Superior temporal gyrus (tissue), 1 donor: Measurements from ENCODE around the gene RFTN1.
"Not testable (repeated sequence)": the region's sequence is repeated elsewhere in the genome, so short reads cannot be mapped to it uniquely, and the experiment has no call there.

Experiments
- DNase-seq: peaks from one replicate; pipeline ENCODE4 v3.0.0-alpha.2; 2016; ENCODE audit errors: extremely low spot score

The RFTN1 gene

DNA sequence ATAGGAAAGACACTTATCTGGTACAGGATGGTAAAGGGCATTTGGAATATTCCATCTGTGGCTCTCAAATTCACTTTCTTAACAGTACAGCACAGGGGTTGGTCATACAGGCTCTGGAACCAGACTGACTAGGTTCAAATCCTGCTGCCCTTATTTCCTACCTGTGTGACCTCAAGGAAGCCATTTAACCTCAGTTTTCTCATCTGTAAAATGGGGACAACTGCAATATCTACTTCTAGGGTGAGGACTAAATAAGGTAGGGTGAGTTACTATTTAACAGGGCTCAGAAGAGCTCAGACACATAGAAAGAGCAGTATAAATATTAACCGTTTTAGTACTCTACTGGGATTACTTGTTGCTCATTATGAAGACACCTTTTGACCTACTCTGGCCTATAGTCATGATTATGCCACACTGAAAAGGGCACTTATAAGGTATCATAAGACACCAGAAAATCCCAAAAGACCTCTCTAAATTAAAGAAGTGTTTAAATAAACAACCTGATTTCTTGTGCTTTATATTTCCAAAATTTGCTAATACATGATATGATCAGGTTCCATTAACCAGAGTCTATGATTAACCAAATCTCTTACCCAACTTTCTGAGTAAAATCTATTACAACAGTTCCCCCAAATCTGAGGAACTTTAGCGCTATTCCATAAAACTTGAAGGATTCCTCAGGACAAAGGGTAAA lies 6.5 kb downstream of the RFTN1 start:
- DNase-seq, result no peak

DNA sequence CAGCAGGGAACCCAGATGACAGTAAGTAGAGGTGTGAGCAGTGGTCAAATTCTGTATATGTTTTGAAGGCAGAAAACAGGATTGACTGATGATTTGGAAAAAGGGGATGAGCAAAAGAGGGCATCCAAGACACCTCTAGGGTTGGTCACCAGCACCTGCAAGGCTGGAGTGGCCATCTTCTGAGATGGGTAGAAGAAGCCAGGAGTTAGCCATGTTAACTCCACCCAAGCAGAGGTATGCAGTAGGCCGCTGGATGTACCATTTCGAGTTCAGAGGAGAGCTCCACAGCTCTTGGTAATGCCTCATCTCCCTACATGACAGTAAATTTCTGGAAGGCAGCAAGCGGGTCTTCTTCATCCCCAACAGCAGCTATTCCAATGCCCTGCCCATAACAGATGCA lies 7.0 kb downstream of the RFTN1 start:
- DNase-seq, result no peak

DNA sequence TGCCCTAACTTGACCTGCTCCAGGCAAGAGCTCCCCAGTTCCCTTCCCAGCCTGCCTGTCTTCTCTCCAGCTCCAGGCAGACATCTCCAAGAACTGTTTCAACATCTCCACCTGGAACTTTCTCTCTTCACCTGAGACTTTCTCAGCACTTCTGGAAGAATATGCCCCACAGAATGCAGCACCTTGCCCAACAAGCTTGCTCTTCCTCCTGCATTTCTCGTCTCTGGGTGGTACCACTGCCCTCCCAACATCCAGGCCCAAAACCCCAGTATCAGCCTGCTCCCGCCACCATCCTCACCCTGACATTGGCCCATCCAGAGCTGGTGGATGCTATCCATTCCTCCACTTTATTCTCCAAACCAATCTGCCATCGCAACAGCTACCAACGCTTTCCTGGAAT lies 8.8 kb downstream of the RFTN1 start:
- no peak for DNase-seq

DNA sequence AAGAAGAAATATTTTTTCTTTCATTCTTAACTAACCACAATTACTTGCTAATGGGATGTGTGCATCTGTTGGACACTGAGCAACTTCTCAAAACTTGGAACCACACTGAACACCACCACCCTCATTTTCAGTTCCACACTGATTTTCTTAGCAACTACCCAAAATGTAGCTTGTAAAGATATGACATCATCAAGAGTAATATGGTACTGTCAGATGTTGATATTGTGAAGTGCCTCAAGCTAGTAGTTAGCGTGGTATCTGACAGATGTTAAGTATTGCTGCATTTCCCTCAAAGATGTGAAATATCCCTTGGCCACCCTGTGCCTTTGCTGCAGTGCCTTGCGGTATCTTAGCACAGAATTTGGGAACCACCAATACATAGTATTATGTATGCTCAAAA lies 9.3 kb downstream of the RFTN1 start:
- DNase-seq, result no peak

DNA sequence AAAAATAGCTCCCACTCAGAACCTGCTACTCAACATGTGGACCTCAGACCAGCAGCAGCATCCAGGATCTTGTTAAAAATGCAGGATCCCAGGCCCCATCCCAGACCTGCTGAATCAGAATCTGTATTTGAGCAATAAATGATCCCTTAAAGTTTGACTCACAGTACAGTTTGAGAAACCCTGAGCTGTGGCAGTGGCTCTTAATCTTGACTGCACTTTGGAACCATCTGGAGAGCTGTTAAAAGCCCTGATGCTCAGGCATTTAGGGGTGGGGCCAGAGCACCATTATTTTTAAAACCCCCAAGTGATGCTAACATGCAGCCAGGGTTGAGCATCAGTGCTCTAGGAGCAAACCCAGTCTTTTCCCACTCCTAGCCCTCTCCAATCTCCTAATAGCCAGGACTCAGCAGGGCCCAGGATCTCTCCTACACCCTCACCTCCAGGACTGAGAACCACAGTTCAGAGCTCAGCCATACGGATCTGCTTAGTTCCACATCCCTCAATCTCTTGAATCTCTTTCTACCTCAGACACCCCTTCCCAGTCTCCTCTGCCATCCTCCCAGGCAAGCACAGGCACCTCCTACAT lies 10.2 kb downstream of the RFTN1 start:
- DNase-seq, result no peak

DNA sequence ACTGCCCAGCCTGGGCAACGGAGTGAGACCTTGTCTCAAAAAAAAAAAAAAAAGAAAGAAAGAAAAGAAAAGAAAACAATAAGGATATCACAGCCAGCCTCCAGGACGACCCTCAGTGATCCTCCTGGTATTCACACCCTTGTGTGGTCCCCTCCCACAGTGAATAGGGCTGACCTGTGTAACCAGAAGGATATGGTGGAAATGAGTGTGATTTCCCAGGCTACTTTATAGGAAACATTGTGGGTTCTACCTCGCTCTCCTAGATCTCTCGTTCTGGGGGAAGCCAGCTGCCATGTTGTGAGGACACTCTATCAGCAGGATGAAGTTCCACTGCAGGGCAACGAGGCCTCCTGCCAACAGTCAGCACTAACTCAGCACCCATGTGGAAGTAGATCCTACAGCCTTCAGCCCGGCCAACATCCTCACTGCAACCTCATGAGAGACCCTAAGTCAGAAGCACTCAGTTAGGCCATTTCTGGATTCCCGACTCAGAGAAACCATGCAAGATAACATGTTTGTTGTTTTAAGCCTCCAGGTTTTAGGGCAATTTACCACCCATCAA lies 11.1 kb downstream of the RFTN1 start:
- no peak for DNase-seq

DNA sequence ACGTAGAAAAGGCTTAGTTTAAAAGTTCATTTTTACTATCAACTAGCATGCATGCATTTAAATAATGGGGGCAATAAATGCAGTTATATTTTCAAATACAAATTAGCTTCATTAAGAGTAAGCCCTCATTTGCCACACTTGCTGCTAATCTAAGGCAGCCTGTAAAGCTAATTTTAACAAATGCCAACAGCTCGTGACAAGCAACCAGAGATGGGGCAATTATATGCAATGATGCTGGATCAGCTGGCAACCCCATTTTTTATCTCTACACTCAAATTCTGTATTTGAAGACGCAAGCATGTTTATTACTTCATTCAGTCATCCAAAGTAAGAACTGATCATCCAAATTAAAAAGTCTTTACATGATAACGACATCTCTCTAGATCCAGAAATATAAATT lies 12.1 kb downstream of the RFTN1 start:
- no peak for DNase-seq

DNA sequence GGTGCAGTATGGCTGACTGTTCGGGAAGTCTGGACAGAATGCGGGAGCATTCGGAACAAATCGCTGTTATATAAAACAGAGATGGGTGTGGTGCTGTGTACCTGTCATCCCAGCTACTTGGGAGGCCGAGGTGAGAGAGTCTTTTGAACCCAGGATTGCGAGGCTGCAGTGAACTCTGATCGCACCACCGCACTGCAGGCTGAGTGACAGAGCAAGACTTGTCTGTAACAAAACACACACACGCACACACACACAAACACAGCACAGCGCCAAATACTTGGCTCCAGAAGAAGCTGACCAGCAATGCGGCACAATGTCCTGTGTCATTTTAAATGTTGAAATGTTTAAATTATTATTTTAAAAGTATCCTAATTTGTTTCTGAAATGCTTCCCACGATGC lies 12.6 kb downstream of the RFTN1 start:
- no peak for DNase-seq

DNA sequence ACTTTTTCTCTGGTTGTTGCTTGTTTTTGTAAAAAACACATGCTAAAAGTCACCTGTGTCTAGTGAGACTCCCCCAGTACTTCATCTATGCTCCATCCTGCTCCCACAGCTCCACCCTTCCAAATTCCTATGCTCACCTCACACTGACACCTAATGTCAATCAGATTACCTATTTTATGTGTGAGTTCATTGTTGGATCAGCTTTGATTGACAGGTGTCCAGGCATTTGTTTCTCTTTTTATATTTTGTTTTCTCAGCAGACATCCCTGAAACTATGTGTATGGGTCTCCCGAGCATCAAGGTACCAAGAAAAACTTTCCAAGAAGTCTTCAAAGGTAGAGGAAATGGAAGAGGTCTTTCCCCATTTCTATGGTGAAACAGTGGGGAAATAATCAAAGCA lies 13.4 kb downstream of the RFTN1 start:
- no peak for DNase-seq

DNA sequence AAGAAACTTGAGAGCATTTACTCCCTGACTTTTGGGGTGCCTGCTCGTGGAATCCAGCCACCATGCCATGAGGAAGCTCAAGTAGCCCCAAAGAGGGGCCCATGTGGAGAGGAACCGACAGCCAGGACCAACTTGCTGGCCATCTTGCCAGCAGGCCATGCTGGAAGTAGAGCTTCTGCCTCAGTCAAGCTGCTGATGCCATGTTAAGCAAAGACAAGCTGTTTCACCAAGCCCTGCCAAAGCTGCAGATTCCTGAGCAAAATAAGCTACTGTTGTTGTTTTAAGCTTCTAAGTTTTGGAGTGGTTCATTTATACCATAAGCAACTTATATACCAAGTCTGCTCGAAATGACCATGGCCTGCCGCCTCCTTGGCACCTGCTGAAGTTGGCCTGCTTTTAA lies 14.1 kb downstream of the RFTN1 start:
- no peak for DNase-seq

DNA sequence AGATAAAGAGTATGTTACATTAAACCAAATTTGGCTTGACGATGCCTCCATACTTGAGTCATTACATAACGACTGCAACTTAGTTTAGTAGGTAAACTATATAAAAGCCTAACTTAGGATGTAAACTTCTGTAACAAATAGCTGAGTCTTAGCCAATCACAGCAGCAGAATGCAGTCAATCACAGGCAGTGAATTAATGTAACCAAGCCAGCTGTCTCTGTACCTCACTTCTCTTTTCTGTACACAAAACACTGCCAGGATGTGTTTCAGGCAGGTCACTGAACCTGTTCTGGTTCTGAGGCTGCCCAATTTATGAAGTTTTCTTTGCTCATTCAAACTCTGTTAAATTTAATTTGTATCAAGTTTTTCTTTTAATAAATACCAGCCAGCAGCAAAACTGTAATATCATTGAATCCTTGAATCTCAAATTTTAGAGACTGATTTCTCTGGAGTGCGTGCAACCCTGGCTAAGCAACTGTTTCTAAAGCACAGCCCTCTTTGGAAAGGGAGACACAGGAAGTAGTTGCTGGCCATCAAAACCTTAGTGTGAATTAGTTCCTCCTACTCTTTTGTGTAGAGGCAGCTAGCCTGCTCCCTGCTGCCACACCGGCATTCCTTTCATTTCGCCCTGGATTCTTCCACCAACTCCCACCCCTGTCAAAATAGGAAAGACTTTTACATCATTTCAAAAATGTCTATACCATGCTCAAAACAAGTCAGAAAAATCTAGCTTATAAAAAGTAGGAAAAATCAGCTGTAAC lies 15.2 kb downstream of the RFTN1 start:
- no peak for DNase-seq

DNA sequence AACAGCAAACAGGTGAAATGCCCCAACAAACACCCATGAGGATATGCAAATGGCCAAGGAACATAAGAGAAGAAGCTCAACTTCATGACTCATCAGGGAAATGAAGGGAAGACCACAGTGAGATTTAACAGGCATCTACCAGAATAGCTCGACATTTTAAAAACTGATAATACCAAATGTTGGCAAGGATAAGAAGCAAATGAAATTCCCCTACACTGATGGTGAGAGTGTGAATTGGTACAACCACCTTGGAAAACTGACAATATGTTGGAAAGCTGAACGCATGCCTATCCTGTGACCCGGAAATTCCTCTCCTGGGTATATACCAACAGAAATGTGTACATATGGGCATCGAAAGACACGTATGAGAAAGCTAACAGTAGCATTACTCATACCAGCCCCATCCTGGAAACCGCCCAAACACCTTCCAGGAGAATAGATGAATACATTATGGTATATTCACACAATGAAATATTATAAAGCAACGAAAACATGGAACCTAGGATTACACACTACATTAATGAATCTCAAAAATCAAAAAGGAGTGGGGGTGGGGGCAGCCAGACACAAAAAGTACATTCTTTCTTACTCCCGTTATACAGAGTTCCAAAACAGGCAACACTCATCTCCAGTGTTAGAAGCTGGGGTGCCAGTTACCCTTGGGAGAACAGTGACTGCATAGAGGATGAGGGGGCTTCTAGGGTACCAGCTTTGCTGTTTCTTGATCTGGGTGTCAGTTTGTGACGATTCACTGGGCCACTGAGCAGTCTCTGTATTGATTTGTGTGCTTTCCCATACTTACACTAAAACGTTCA lies 16.9 kb downstream of the RFTN1 start:
- DNase-seq, result no peak

DNA sequence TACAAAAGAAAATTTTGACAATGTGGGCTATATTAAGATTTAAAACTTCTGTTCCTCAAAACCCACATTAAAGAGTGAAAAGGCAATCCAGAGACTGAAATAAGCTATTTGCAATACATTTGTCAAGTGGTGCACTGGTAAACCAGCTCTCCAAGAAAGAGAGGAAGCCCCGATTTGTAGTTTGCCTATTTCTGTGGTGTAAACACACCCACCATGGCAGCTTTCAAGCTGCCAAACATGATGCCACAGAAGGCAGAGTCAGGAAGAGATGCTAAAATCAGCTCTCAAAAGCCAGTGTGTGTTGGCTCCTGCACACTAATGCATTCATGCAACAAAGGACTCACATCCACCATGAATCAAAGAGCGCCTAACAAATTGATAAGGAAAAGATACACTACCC lies 17.5 kb downstream of the RFTN1 start:
- no peak for DNase-seq

DNA sequence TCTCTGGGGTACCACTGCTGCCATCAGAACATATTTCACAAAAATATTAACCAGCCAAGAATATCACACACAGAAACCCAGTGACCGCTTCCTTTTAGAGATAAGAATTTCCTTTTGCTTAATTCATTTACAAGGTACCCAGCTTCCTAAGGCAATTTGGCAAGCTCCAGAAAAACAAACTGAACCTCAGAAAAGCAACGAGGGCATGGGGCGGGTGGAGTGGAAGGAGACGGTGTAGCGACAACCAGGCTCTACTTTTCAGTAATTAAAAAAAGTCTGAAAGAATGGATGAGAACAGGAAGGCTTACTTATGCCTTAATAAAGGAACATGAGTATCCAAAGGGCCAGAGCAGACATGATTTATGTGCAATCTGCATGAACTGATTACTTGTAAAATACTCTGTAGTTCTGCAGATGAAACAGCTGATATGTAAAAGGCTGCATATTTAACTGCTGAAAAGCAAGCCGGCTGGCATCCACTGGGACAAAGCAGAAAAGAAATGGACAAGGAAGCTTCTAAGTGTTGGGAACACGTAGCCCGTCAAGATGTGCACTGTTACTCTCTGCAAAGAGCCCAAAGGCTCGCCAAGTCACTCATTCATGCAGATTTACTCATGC lies 18.6 kb downstream of the RFTN1 start:
- no peak for DNase-seq

DNA sequence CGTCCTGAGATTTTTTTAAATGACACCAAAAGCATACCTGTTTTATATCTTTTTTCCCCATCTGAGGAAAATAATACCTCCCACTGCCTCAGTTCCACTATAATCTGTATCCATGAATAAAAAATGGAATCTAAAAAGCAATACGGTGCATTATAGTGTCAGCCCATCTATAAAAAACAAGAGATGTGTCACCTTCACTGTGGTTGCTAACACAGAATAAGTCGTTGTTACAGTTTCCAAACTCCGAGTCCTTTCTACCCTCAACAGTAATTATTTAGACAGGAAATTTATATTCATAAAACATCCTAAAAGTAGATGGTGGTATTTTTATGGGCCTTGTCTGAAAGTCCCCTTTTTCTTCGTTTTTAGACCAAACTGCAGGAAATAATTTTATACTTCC lies 19.4 kb downstream of the RFTN1 start:
- no peak for DNase-seq

DNA sequence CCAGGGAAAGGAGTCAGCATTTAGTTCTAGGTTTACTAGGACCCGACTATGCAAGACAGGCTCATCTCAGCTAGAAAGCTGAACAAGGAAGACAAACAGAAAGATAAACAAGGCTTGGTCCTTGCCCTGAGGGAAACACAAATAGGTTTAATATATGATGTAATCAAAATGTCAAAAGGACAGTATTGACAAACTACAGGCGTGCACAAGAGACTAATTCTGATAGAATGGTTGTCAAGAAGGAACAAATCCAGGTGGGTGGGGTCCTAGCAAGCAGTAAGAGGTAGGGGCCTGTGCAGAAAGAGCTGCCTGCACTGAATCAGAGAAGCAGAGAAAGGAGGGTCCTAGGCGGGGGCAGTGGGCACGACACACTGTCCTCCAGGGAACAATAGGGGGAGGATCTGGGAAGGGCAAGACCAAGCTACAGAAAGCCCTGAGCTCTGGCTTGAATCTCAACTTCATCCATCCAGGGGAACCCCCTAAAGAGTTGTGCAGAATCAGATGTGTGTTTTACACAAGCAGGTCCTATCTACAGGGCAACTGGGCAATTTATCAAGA lies 23.4 kb downstream of the RFTN1 start:
- DNase-seq, result no peak

DNA sequence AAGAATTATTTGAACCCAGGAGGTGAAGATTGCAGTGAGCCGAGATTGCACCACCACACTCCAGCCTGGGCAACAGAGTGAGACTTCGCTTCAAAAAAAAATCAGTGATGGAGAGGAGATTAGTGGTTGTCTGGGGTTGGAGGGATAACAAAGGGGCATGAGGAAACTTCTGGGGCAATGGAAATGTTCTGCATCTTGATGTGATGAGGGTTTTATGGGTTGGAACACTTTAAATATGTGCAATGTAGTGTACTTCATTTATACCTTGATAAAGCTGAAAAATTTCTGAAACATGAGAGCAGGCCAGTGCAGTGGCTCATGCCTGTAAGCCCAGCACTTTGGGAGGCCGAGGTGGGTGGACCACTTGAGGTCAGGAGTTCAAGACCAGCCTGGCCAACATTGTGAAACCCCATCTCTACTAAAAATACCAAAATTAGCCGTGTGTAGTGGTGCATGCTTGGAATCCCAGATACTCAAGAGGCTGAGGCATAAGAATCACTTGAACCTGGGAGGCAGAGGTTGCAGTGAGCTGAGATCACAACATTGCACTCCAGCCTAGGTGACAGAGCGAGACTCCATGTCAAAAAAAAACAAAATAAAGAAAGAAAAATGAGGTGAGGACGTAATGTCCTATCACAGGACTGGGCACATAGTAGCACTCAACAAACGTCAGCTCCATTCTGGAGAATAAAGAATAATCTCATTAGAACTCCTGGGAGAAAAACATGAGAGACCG lies 24.0 kb downstream of the RFTN1 start:
- DNase-seq, result not testable (repeated sequence)

DNA sequence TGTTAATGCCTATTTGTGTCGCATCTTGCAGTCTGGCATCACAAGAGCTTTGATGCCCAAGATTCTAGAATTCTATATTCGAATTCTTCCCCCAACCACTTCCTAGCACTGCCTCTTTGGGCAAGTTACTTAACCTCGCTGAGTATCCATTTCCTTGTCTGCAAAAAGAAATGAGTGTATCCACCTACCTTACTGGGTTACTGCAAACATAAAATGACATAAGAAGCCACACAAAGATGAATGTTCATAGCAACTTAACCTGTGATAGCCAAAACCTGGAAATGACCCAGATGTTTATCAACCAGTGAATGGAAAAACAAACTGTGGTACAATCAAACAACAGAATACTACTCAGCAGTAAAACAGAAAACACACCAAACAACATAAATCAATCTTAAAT lies 24.9 kb downstream of the RFTN1 start:
- DNase-seq, result no peak

DNA sequence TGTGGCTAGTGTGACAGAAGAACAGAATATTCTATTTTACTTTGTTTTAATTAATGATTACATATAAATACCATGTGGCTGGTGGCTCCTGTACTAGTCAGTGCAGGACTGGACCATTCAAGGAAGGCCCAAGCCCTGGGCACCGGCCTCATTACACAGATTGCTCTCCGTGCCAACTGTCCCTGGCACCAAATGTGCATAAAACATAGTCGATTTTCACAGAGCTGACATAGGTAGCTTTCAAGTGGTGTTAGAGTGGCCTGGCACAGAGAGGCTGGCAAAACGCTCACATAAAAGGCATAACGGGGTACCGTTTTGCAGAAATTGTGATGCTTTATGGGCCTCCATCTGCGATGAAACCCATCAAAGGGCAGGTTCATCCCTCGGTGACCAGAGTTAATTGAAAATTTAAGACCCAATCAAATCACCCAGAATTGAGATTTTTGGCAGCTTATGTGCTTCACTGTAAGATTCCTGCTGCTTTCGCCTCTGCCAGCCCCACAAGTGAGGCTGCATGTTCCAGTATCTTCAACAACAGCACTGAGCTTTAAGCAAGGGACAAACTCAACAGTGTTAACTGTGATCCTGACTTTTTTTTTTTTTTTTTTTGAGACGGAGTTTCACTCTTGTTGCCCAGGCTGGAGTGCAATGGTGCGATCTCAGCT lies 25.9 kb downstream of the RFTN1 start:
- DNase-seq, result no peak

DNA sequence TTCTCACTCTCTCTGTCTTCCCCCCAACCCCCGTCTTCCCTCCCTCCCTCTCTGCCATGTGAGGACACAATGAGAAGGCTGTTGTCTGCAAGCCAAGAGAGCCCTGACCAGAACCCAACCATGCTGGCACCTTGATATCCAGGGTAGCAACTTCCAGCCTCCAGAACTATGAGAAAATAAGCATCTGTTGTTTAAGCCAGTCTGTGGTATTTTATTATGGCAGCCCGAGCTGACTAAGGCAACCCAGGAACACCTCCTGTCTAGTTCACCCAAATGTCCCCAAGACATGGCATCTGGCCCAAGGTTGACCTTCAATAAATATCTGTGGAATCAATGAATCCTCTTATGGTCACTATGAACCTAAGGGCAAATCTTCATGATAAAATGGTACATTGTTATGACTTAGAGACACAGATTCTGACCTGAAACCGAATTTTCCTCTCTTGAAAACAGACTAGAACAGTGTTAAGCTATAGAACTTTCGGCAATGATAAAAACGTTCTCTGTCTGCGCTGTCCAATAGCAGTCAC lies 26.5 kb downstream of the RFTN1 start:
- no peak for DNase-seq
